Hepatocyte (in vitro differentiated cells): ENCODE data around the gene LINGO3. TPM values are rescaled to one million over a fixed set of nuclear protein-coding genes. Genes with fewer than 3 reads are reported as not detected.

Experiments used
- DNase-seq: peaks from one replicate; pipeline ENCODE4 v3.0.0-alpha.2; 2016; ENCODE audit warnings: low spot score
- H2AFZ ChIP-seq: fragments of 200-600 bp; sonication (generic); 2 replicates; pipeline ENCODE4 v1.6.0; 2016; ENCODE audit warnings: antibody characterized with exemption, mild to moderate bottlenecking
- H3K27ac ChIP-seq: fragments of 200-600 bp; sonication (generic); 2 replicates; pipeline ENCODE4 v1.5.1; 2016; ENCODE audit warnings: mild to moderate bottlenecking
- H3K27me3 ChIP-seq: fragments of 200-600 bp; sonication (generic); 2 replicates; pipeline ENCODE4 v1.6.1; 2016
- H3K36me3 ChIP-seq: fragments of 200-600 bp; sonication (generic); replicated peaks from 2 replicates; pipeline ENCODE4 v1.5.1; 2016; ENCODE audit warnings: low read depth; ENCODE audit not compliant: insufficient read depth
- H3K4me1 ChIP-seq: fragments of 200-600 bp; sonication (generic); 2 replicates; pipeline ENCODE4 v1.5.1; 2016; ENCODE audit warnings: mild to moderate bottlenecking, moderate library complexity; ENCODE audit not compliant: insufficient read depth
- H3K4me2 ChIP-seq: fragments of 200-600 bp; sonication (generic); 2 replicates; pipeline ENCODE4 v1.6.0; 2016
- H3K4me3 ChIP-seq: fragments of 200-600 bp; sonication (generic); 2 replicates; pipeline ENCODE4 v1.5.1; 2016; ENCODE audit warnings: mild to moderate bottlenecking
- H3K79me2 ChIP-seq: fragments of 200-600 bp; sonication (generic); 2 replicates; pipeline ENCODE4 v1.6.0; 2017; ENCODE audit warnings: mild to moderate bottlenecking
- H3K9me2 ChIP-seq: fragments of 200-600 bp; sonication (generic); replicated peaks from 2 replicates; pipeline ENCODE4 v1.6.0; 2017; ENCODE audit warnings: mild to moderate bottlenecking; ENCODE audit not compliant: insufficient read depth
- H3K9me3 ChIP-seq: fragments of 200-600 bp; sonication (generic); 2 replicates; pipeline ENCODE4 v1.5.1; 2016; ENCODE audit warnings: low read depth, mild to moderate bottlenecking
- H4K20me1 ChIP-seq: fragments of 200-600 bp; sonication (generic); 2 replicates; pipeline ENCODE4 v1.6.0; 2016; ENCODE audit warnings: mild to moderate bottlenecking; ENCODE audit not compliant: insufficient read depth, poor library complexity, severe bottlenecking
- CTCF ChIP-seq: fragments of 200-600 bp; sonication (generic); IDR thresholded peaks from 2 replicates; pipeline ENCODE4 v1.5.1; 2016; ENCODE audit warnings: antibody characterized with exemption, mild to moderate bottlenecking; ENCODE audit not compliant: poor library complexity
- EZH2 ChIP-seq: fragments of 200-600 bp; sonication (generic); IDR thresholded peaks from 2 replicates; pipeline ENCODE4 v1.6.1; 2016; ENCODE audit warnings: antibody characterized with exemption, mild to moderate bottlenecking, borderline replicate concordance
- EZH2phosphoT487 ChIP-seq: fragments of 200-600 bp; sonication (generic); IDR thresholded peaks from one replicate; pipeline ENCODE4 v1.6.1; 2018; ENCODE audit warnings: antibody characterized with exemption, mild to moderate bottlenecking, low read depth, moderate library complexity; ENCODE audit not compliant: unreplicated experiment, severe bottlenecking
- WGBS: methylation state at CpG from one replicate; pipeline ENCODE4 v1.1.6; 2016; ENCODE audit warnings: low lambda C conversion rate; ENCODE audit errors: missing lambda C conversion rate; 5-methylcytosine and 5-hydroxymethylcytosine counted together
- polyA plus RNA-seq: library from polyadenylated mRNA; unstranded; fragments of >200 nt; fragmentation: Nextera tagmentation; extraction: Ambion mirVana; gene quantifications from 2 replicates; pipeline ENCODE4 v1.2.1, GENCODE V29; 2016
- total RNA-seq: library from RNA; depleted of rRNA; stranded (reverse); fragments of >200 nt; gene quantifications from 2 replicates; pipeline ENCODE4 v1.2.3, GENCODE V29; 2014

The LINGO3 gene
- total and polyA plus RNA-seq, 2 experiments from 2014 or later: not detected

GRCh38 chr19:2296141-2296540 is 11.8 kb downstream of the LINGO3 start:
- Histone ChIP-seq H3K9me2 (no peaks in the 10 kb centered on the region), H3K4me1 (peaks cover 2% of the 10 kb centered on the region), H3K36me3 (no peaks in the 10 kb centered on the region), H3K27me3 (peaks cover 42% of the 10 kb centered on the region), H3K27ac (no peak overlapping the region), H3K79me2 (no peaks in the 10 kb centered on the region), H3K9me3 (no peaks in the 10 kb centered on the region), H4K20me1 (no peaks in the 10 kb centered on the region), H3K4me3 (no peak overlapping the region), H3K4me2 (no peak overlapping the region), H2AFZ (no peak overlapping the region)
- WGBS: 87% methylated on average over 16 of the region's 16 CpGs
- no peak for DNase-seq
- TF ChIP-seq EZH2 (no peak), EZH2phosphoT487 (no peak), CTCF (no peak)

GRCh38 chr19:2294687-2295335 is 13.1 kb downstream of the LINGO3 start:
- Histone ChIP-seq H3K9me3 (no peaks in the 10 kb centered on the region), H3K4me3 (no peak overlapping the region), H4K20me1 (peaks cover 3% of the 10 kb centered on the region), H2AFZ (no peak overlapping the region), H3K36me3 (no peaks in the 10 kb centered on the region), H3K4me1 (peaks cover 13% of the 10 kb centered on the region), H3K9me2 (no peaks in the 10 kb centered on the region), H3K79me2 (no peaks in the 10 kb centered on the region), H3K27ac (no peak overlapping the region), H3K27me3 (peaks cover 55% of the 10 kb centered on the region), H3K4me2 (peak overlapping the region; percentile 54)
- no peak for DNase-seq
- 37% methylated on average over 17 of the region's 26 CpGs for WGBS
- no peak for TF ChIP-seq CTCF
- TF ChIP-seq EZH2phosphoT487: no peak
- TF ChIP-seq EZH2: no peak

- Histone ChIP-seq H3K4me3 (no peak overlapping the region), H4K20me1 (peaks cover 3% of the 10 kb centered on the region), H3K27me3 (peaks cover 85% of the 10 kb centered on the region), H3K9me2 (no peaks in the 10 kb centered on the region), H3K4me1 (peaks cover 15% of the 10 kb centered on the region), H2AFZ (no peak overlapping the region), H3K27ac (no peak overlapping the region), H3K36me3 (no peaks in the 10 kb centered on the region), H3K79me2 (no peaks in the 10 kb centered on the region), H3K4me2 (peak overlapping the region; percentile 80), H3K9me3 (no peaks in the 10 kb centered on the region)
- TF ChIP-seq CTCF: no peak
- no peak for TF ChIP-seq EZH2
- TF ChIP-seq EZH2phosphoT487: no peak
- WGBS: 2% methylated on average over 62 of the region's 67 CpGs
- DNase-seq: no peak
Measured at GRCh38 chr19:2291185-2291751, 16.7 kb downstream of the LINGO3 start.
